ENCODE results near the gene RNF20. TPM values are rescaled to one million over a fixed set of nuclear protein-coding genes. Genes with fewer than 3 reads are reported as not detected.

RNF20 gene
- total and polyA plus RNA-seq, 7 donors, result 19.4 to 56.9 (median 41.1) TPM

DNA sequence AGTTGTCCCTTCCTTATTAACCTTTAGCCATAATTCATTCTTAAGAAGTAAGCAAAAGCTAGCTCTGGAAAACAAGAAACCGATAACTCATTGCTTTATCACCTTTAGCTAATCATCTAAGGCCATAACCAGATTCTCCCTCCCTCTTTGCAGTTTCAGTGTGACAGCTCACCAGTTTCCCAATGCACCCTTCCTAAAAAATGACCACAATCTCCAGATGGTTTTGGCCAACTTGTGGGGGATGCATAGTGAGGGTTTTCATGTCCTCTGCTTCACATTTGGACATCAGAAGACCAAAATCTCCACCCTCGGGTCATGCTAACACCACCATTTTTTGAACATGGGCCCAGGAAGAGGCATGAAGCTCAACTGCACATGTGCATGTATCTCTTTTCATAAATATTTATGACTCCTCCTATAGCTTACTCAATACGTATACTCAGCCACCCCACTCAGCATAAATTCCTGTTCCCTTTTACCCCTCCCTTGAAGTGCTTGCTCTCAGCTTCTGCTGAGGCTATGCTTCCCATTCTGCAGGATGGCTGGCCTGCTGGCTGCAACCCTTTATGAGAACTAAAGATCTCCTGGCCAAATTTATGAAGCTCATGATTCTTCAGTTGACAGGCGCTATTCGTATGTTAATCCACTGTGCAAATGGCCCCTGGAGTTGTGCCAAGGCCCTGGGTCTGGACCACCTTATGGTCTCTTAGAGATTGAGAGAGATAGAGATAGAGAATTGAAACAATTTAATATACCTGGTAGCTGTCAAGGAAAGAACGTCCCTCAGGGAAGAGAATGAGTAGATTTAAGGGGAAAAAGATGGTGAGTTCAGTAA, 46.3 kb downstream of the RNF20 start:
- H3K4me1 ChIP-seq, result no peaks in the 10 kb centered on the region
- DNase-seq (no peak), ATAC-seq (no peak)
- intact Hi-C loops (cut with DNase I), result no loop called here
- no peaks in the 10 kb centered on the region for H3K27me3 ChIP-seq (ENCODE audit: insufficient read depth in 3 of 3, low read length in 2 of 3)
- TF ChIP-seq, protein P1, sequence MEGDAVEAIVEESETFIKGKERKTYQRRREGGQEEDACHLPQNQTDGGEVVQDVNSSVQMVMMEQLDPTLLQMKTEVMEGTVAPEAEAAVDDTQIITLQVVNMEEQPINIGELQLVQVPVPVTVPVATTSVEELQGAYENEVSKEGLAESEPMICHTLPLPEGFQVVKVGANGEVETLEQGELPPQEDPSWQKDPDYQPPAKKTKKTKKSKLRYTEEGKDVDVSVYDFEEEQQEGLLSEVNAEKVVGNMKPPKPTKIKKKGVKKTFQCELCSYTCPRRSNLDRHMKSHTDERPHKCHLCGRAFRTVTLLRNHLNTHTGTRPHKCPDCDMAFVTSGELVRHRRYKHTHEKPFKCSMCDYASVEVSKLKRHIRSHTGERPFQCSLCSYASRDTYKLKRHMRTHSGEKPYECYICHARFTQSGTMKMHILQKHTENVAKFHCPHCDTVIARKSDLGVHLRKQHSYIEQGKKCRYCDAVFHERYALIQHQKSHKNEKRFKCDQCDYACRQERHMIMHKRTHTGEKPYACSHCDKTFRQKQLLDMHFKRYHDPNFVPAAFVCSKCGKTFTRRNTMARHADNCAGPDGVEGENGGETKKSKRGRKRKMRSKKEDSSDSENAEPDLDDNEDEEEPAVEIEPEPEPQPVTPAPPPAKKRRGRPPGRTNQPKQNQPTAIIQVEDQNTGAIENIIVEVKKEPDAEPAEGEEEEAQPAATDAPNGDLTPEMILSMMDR (IDR thresholded peaks at IDR 0.05), result no peak
- H3K9me3 ChIP-seq, result no peaks in the 10 kb centered on the region
- H3K36me3 ChIP-seq (ENCODE audit: insufficient read depth in 1 of 2, low read depth in 1 of 2), result no peaks in the 10 kb centered on the region
- H3K4me3 ChIP-seq, result no peak overlapping the region
- WGBS, 3 donors, result 69 to 73% (median 73%) methylated on average over 6 of the region's 6 CpGs
- H3K27ac ChIP-seq, result no peak overlapping the region

DNA sequence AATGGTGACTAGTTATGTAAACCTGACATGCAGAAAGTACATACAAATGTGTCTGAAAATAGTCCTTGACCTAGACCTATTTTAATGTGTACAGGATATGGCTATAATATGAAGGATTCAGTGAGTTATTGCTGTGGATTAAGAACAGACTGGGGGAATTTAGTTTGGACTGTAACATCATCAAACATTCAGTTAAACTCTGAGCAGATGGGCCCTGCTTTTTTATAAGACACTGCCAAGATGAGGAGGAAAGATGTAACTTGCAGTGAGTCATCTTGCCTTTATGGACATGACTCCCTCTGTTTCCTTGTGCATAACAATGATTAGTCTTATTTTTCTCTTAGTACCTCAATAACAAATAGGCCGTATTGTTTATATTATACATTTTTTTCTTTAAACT, 48.9 kb downstream of the RNF20 start:
- no peak overlapping the region for H3K4me3 ChIP-seq
- no peaks in the 10 kb centered on the region for H3K4me1 ChIP-seq
- DNase-seq (no peak), ATAC-seq (peak in 1 of 4 donors; percentile 42)
- intact Hi-C loops (cut with DNase I), result no loop called here
- 76 to 86% (median 81%) methylated on average over 1 of the region's 1 CpG for WGBS, 3 donors
- no peaks in the 10 kb centered on the region for H3K27me3 ChIP-seq (ENCODE audit: insufficient read depth in 3 of 3, low read length in 2 of 3)
- no peak overlapping the region for H3K27ac ChIP-seq
- TF ChIP-seq, protein P1 (IDR thresholded peaks at IDR 0.05), result no peak
- no peaks in the 10 kb centered on the region for H3K9me3 ChIP-seq
- no peaks in the 10 kb centered on the region for H3K36me3 ChIP-seq (ENCODE audit: insufficient read depth in 1 of 2, low read depth in 1 of 2)

- Histone ChIP-seq H3K27ac (no peak overlapping the region), H3K4me1 (no peaks in the 10 kb centered on the region), H3K9me3 (no peaks in the 10 kb centered on the region), H3K36me3 (ENCODE audit: insufficient read depth in 1 of 2, low read depth in 1 of 2) (no peaks in the 10 kb centered on the region), H3K4me3 (no peak overlapping the region), H3K27me3 (ENCODE audit: insufficient read depth in 3 of 3, low read length in 2 of 3) (no peaks in the 10 kb centered on the region)
- TF ChIP-seq, protein P1 (IDR thresholded peaks at IDR 0.05), result no peak
- intact Hi-C loops (cut with DNase I), result no loop called here
- no peak for ATAC-seq
- 47 to 70% (median 63%) methylated on average over 3 of the region's 3 CpGs for WGBS, 3 donors
- DNase-seq, result no peak
Observed at GRCh38 chr9:101585740-101586139, 52.1 kb downstream of the RNF20 start.

GRCh38 chr9:101586651-101587050, 53.0 kb downstream of the RNF20 start:
- intact Hi-C loops (cut with DNase I), result no loop called here
- H3K27me3 ChIP-seq (ENCODE audit: insufficient read depth in 3 of 3, low read length in 2 of 3), result no peaks in the 10 kb centered on the region
- no peak overlapping the region for H3K27ac ChIP-seq
- DNase-seq (no peak), ATAC-seq (no peak)
- 76 to 94% (median 90%) methylated on average over 5 of the region's 5 CpGs for WGBS, 3 donors
- H3K4me3 ChIP-seq, result no peak overlapping the region
- no peaks in the 10 kb centered on the region for H3K9me3 ChIP-seq
- no peaks in the 10 kb centered on the region for H3K4me1 ChIP-seq
- TF ChIP-seq, protein P1 (IDR thresholded peaks at IDR 0.05), result no peak
- no peaks in the 10 kb centered on the region for H3K36me3 ChIP-seq (ENCODE audit: insufficient read depth in 1 of 2, low read depth in 1 of 2)
